Lung (tissue), 12 donors: ENCODE measurements around the gene SLC25A21. TPM values are rescaled to one million over a fixed set of nuclear protein-coding genes. Genes with fewer than 3 reads are reported as not detected.

Source experiments
- ATAC-seq: fragments of 200-7000 bp; cut with Tn5 transposase; one replicate; pipeline ENCODE4 v1.9.1; 2020; ENCODE audit warnings: moderate number of reproducible peaks; ENCODE audit not compliant: insufficient read depth, low FRiP score
- DNase-seq, 3 donors: peaks; one replicate each; pipeline ENCODE4 v3.0.0-alpha.2; 2013 to 2017
- H3K27ac ChIP-seq, 2 donors: one replicate each; pipeline ENCODE4 v1.5.1; 2013; ENCODE audit warnings: mild to moderate bottlenecking in 2 of 2, moderate library complexity in 2 of 2, control low read depth in 1 of 2, inconsistent platforms in 1 of 2, low read depth in 1 of 2, low read length in 1 of 2
- H3K27me3 ChIP-seq, 3 donors: one replicate each; pipeline ENCODE4 v1.5.1; 2013; ENCODE audit warnings: low read length in 2 of 3; ENCODE audit not compliant: control insufficient read depth in 3 of 3, insufficient read depth in 3 of 3
- H3K36me3 ChIP-seq, 4 donors: one replicate each; pipeline ENCODE4 v1.5.1; 2013; ENCODE audit warnings: low read length in 4 of 4, mild to moderate bottlenecking in 1 of 4, moderate library complexity in 1 of 4; ENCODE audit not compliant: control insufficient read depth in 4 of 4, insufficient read depth in 4 of 4
- H3K4me1 ChIP-seq, 5 donors: one replicate each; pipeline ENCODE4 v1.5.1; 2013; ENCODE audit warnings: low read length in 5 of 5, mild to moderate bottlenecking in 2 of 5, moderate library complexity in 1 of 5; ENCODE audit not compliant: control insufficient read depth in 5 of 5, insufficient read depth in 5 of 5
- H3K4me3 ChIP-seq: one replicate; pipeline ENCODE4 v1.5.1; 2013; ENCODE audit warnings: mild to moderate bottlenecking, control low read depth, moderate library complexity
- H3K9ac ChIP-seq, 2 donors: one replicate each; pipeline ENCODE4 v1.5.1; 2013; ENCODE audit warnings: low read length in 2 of 2, control low read depth in 1 of 2; ENCODE audit not compliant: insufficient read depth in 1 of 2
- H3K9me3 ChIP-seq, 4 donors: one replicate each; pipeline ENCODE4 v1.5.1; 2013; ENCODE audit warnings: low read length in 3 of 4, mild to moderate bottlenecking in 1 of 4, moderate library complexity in 1 of 4; ENCODE audit not compliant: control insufficient read depth in 4 of 4, insufficient read depth in 3 of 4
- CTCF ChIP-seq: IDR thresholded peaks from 2 replicates; pipeline ENCODE4 v1.5.1; 2012; ENCODE audit warnings: mild to moderate bottlenecking; ENCODE audit errors: control extremely low read depth, extremely low read depth
- WGBS, 2 donors: extraction: QIAGEN DNeasy Blood & Tissue Kit; methylation state at CpG; one replicate each; pipeline ENCODE4 v1.1.7; 2013; 5-methylcytosine and 5-hydroxymethylcytosine counted together
- polyA plus RNA-seq, 2 donors: library from polyadenylated mRNA; stranded (reverse); fragments of 200-250 nt; gene quantifications; one replicate each; pipeline ENCODE4 v1.2.1, GENCODE V29; 2013
- total RNA-seq, 2 donors: library from RNA; depleted of rRNA in 1 of 2; stranded (reverse); fragments of >200 nt in 1 of 2; gene quantifications; one replicate each; pipeline ENCODE4 v1.2.1, GENCODE V29; 2014 to 2021
- donor health status: control.
- donor health status: control.
- donor health status: Bipolar disorder and iron deficiency.
- donor health status: healthy.
- donor health status: DM: yes; HTN: yes; CAD: no.

The SLC25A21 gene
- total and polyA plus RNA-seq, 4 donors, result 0.23 to 2.6 (median 0.42) TPM

- Histone ChIP-seq H3K36me3 (no peaks in the 10 kb centered on the region), H3K27me3 (no peaks in the 10 kb centered on the region), H3K27ac (no peak overlapping the region), H3K4me3 (no peak overlapping the region), H3K4me1 (peaks cover 0 to 2% (median 0%) of the 10 kb centered on the region in 5 donors), H3K9ac (no peak overlapping the region), H3K9me3 (no peaks in the 10 kb centered on the region)
- 73 to 74% methylated on average over 5 of the region's 5 CpGs for WGBS, 2 donors
- no peak for TF ChIP-seq CTCF
- no peak for DNase-seq
- no peak for ATAC-seq
Measured at GRCh38 chr14:37093364-37093763, 79.0 kb downstream of the SLC25A21 start.

GRCh38 chr14:37091651-37092050 is 80.8 kb downstream of the SLC25A21 start:
- no peaks in the 10 kb centered on the region for H3K9me3 ChIP-seq
- H3K4me1 ChIP-seq, result peaks cover 0 to 2% (median 0%) of the 10 kb centered on the region in 5 donors
- no peak overlapping the region for H3K9ac ChIP-seq
- 89% methylated on average over 3 of the region's 3 CpGs for WGBS, 2 donors
- H3K27ac ChIP-seq, result no peak overlapping the region
- no peaks in the 10 kb centered on the region for H3K27me3 ChIP-seq
- no peaks in the 10 kb centered on the region for H3K36me3 ChIP-seq
- H3K4me3 ChIP-seq, result no peak overlapping the region
- DNase-seq, result no peak
- TF ChIP-seq CTCF, result no peak
- no peak for ATAC-seq

- H3K27me3 ChIP-seq, result no peaks in the 10 kb centered on the region
- H3K27ac ChIP-seq, result no peak overlapping the region
- H3K36me3 ChIP-seq, result no peaks in the 10 kb centered on the region
- H3K9me3 ChIP-seq, result no peaks in the 10 kb centered on the region
- 64 to 69% methylated on average over 6 of the region's 6 CpGs for WGBS, 2 donors
- no peak overlapping the region for H3K4me3 ChIP-seq
- peaks cover 0 to 2% (median 0%) of the 10 kb centered on the region in 5 donors for H3K4me1 ChIP-seq
- TF ChIP-seq CTCF, result no peak
- ATAC-seq (no peak), DNase-seq (no peak)
- no peak overlapping the region for H3K9ac ChIP-seq
Measured at GRCh38 chr14:37090026-37090425, 82.4 kb downstream of the SLC25A21 start.

- H3K9me3 ChIP-seq, result no peaks in the 10 kb centered on the region
- no peak overlapping the region for H3K27ac ChIP-seq
- H3K36me3 ChIP-seq, result no peaks in the 10 kb centered on the region
- no peak for TF ChIP-seq CTCF
- DNase-seq (no peak), ATAC-seq (no peak)
- no peak overlapping the region for H3K4me3 ChIP-seq
- H3K9ac ChIP-seq, result no peak overlapping the region
- H3K4me1 ChIP-seq, result peaks cover 0 to 2% (median 0%) of the 10 kb centered on the region in 5 donors
- H3K27me3 ChIP-seq, result no peaks in the 10 kb centered on the region
- 60 to 65% methylated on average over 3 of the region's 3 CpGs for WGBS, 2 donors
Measured at GRCh38 chr14:37089410-37089809, 83.0 kb downstream of the SLC25A21 start.
